Measurements from ENCODE around the gene MIGA2. TPM values are rescaled to one million over a fixed set of nuclear protein-coding genes. Genes with fewer than 3 reads are reported as not detected.
A peak's percentile ranks its signal among the peaks of the same experiment; 100 is the strongest.

MIGA2 gene
- total and polyA plus RNA-seq, 9 of the 15 experiments (the other 6 are each of a cell fraction or from before 2014, with no cell fraction given), result 0.15 to 54.1 (median 18.0) TPM

- TF ChIP-seq ZNF24 (IDR thresholded peaks at IDR 0.05), result peak; percentile 50; the same call in 1 of the 2 replicates
- TF ChIP-seq ZNF431 (CRISPR knock-in tag; IDR thresholded peaks at IDR 0.05), result no peak
- no peak for TF ChIP-seq ZBTB34 (CRISPR knock-in tag; IDR thresholded peaks at IDR 0.05)
- TF ChIP-seq VEZF1 (CRISPR knock-in tag; IDR thresholded peaks at IDR 0.05), result peak; percentile 72
- TF ChIP-seq SRF (CRISPR knock-in tag; IDR thresholded peaks at IDR 0.05), result 0 out of 4 replicates have a peak, but pooled peaks of 1 of the 2 experiments have one; percentile 21
- no peak; the same call in 1 of the 2 replicates for TF ChIP-seq NCOA1 (IDR thresholded peaks at IDR 0.05; ENCODE audit: low read depth)
- no peak for TF ChIP-seq NR3C1 (CRISPR knock-in tag; IDR thresholded peaks at IDR 0.05)
- 0 out of 2 replicates have a peak, but pooled peaks have one; percentile 36 for TF ChIP-seq MYC (IDR thresholded peaks at IDR 0.05; ENCODE audit: low read depth, low read length)
- TF ChIP-seq MYC (CRISPR knock-in tag; IDR thresholded peaks at IDR 0.05; ENCODE audit: borderline replicate concordance, low read depth), result no peak
- no peak for TF ChIP-seq CHD7 (IDR thresholded peaks at IDR 0.05; ENCODE audit: low read depth, low read length)
- no peak for TF ChIP-seq RBM15 (IDR thresholded peaks at IDR 0.05; ENCODE audit: insufficient read depth, low read length)
- TF ChIP-seq CHD1 (IDR thresholded peaks at IDR 0.05; ENCODE audit: low read length), result no peak
- no peak for TF ChIP-seq GTF2F1 (IDR thresholded peaks at IDR 0.05; ENCODE audit: low read depth, low read length)
These were observed 13.2 kb upstream of the MIGA2 start (continued) for GRCh38 chr9:129023036-129023907.
